Measurements from ENCODE around the gene KPNB1.

KPNB1 gene

GRCh38 chr17:47715669-47716325 lies 66.1 kb downstream of the KPNB1 start:
- no peak for TF ChIP-seq EZH2phosphoT487 (conservative IDR thresholded peaks at IDR 0.05; ENCODE audit: low read length)
- TF ChIP-seq CTCF (IDR thresholded peaks at IDR 0.05; ENCODE audit: insufficient read depth, low read length, poor library complexity, severe bottlenecking) = no peak
- Histone ChIP-seq H3K9me3 (ENCODE audit: insufficient read depth, low read length) (no peaks in the 10 kb centered on the region), H3K9ac (ENCODE audit: low read length) (no peak overlapping the region), H3K79me2 (ENCODE audit: insufficient read depth, low read length) (no peaks in the 10 kb centered on the region), H3K9me2 (replicated peaks; ENCODE audit: insufficient read depth, low read length) (no peaks in the 10 kb centered on the region), H3F3A (ENCODE audit: insufficient read depth) (no peaks in the 10 kb centered on the region), H3K36me3 (ENCODE audit: low read length) (no peaks in the 10 kb centered on the region), H3K27me3 (ENCODE audit: low read length) (no peaks in the 10 kb centered on the region), H3K27ac (ENCODE audit: low read depth, low read length) (no peak overlapping the region), H4K20me1 (ENCODE audit: low read depth, low read length) (no peaks in the 10 kb centered on the region), H3K4me2 (ENCODE audit: low read depth, low read length, poor library complexity, severe bottlenecking) (no peak overlapping the region), H3K4me3 (ENCODE audit: insufficient read depth, low read length, poor library complexity, severe bottlenecking) (no peak overlapping the region), H2AFZ (ENCODE audit: low read depth, low read length, severe bottlenecking) (no peak overlapping the region)

GRCh38 chr17:47716375-47716774 lies 66.7 kb downstream of the KPNB1 start:
- Histone ChIP-seq H3K27ac (ENCODE audit: low read depth, low read length) (no peak overlapping the region), H3K4me3 (ENCODE audit: insufficient read depth, low read length, poor library complexity, severe bottlenecking) (no peak overlapping the region), H4K20me1 (ENCODE audit: low read depth, low read length) (no peaks in the 10 kb centered on the region), H3K9ac (ENCODE audit: low read length) (no peak overlapping the region), H3K4me2 (ENCODE audit: low read depth, low read length, poor library complexity, severe bottlenecking) (no peak overlapping the region), H2AFZ (ENCODE audit: low read depth, low read length, severe bottlenecking) (no peak overlapping the region), H3K9me2 (replicated peaks; ENCODE audit: insufficient read depth, low read length) (no peaks in the 10 kb centered on the region), H3K79me2 (ENCODE audit: insufficient read depth, low read length) (no peaks in the 10 kb centered on the region), H3K9me3 (ENCODE audit: insufficient read depth, low read length) (no peaks in the 10 kb centered on the region), H3K27me3 (ENCODE audit: low read length) (no peaks in the 10 kb centered on the region), H3K36me3 (ENCODE audit: low read length) (no peaks in the 10 kb centered on the region), H3F3A (ENCODE audit: insufficient read depth) (no peaks in the 10 kb centered on the region)
- TF ChIP-seq CTCF (IDR thresholded peaks at IDR 0.05; ENCODE audit: insufficient read depth, low read length, poor library complexity, severe bottlenecking) (no peak), EZH2phosphoT487 (conservative IDR thresholded peaks at IDR 0.05; ENCODE audit: low read length) (no peak)

DNA sequence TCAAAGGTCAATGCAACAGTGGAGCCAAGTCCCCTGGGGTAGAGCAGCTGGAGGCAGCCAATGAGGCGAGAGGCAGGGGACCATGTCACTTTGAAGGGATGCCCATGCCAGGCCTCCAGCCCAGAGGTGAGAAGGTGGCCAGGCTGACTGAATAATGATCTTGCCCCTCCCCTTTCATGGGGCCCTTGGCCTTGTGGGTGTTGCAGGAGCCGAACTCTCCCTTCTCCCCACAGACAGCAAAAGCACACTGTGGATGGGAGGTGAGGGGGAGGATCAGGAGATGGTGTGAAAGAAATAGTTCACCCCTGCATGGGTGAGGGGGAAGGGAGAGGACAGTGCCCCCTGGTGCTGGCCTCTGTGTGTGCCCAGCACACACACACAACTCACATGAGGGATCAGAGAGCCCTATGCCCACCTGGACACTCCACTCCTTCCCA lies 67.6 kb downstream of the KPNB1 start:
- no peaks in the 10 kb centered on the region for H3K36me3 ChIP-seq (ENCODE audit: low read length)
- no peaks in the 10 kb centered on the region for H3K27me3 ChIP-seq (ENCODE audit: low read length)
- no peaks in the 10 kb centered on the region for H3F3A ChIP-seq (ENCODE audit: insufficient read depth)
- H3K4me2 ChIP-seq (ENCODE audit: low read depth, low read length, poor library complexity, severe bottlenecking) = no peak overlapping the region
- H3K9me2 ChIP-seq (replicated peaks; ENCODE audit: insufficient read depth, low read length) = no peaks in the 10 kb centered on the region
- H3K9ac ChIP-seq (ENCODE audit: low read length) = no peak overlapping the region
- H4K20me1 ChIP-seq (ENCODE audit: low read depth, low read length) = no peaks in the 10 kb centered on the region
- no peaks in the 10 kb centered on the region for H3K79me2 ChIP-seq (ENCODE audit: insufficient read depth, low read length)
- H2AFZ ChIP-seq (ENCODE audit: low read depth, low read length, severe bottlenecking) = no peak overlapping the region
- no peak for TF ChIP-seq EZH2phosphoT487 (conservative IDR thresholded peaks at IDR 0.05; ENCODE audit: low read length)
- no peak for TF ChIP-seq CTCF (IDR thresholded peaks at IDR 0.05; ENCODE audit: insufficient read depth, low read length, poor library complexity, severe bottlenecking)
- no peak overlapping the region for H3K4me3 ChIP-seq (ENCODE audit: insufficient read depth, low read length, poor library complexity, severe bottlenecking)
- H3K27ac ChIP-seq (ENCODE audit: low read depth, low read length) = no peak overlapping the region
- no peaks in the 10 kb centered on the region for H3K9me3 ChIP-seq (ENCODE audit: insufficient read depth, low read length)

Measured in SU-DHL-6 (cell line).